ENCODE measurements around the gene SERPINA5. TPM values are rescaled to one million over a fixed set of nuclear protein-coding genes. Genes with fewer than 3 reads are reported as not detected.

SERPINA5 gene
- total and polyA plus RNA-seq, 2 of the 8 experiments (the other 6 are each of a cell fraction or from before 2014, with no cell fraction given): 1.8 to 1.9 TPM

- Histone ChIP-seq H2BK120ac (replicated peaks; ENCODE audit: low read depth, low read length) (no peak overlapping the region), H2AK5ac (ENCODE audit: low read depth, low read length) (no peak overlapping the region), H4K5ac (ENCODE audit: insufficient read length, low read depth, low read length) (no peak overlapping the region), H2BK20ac (ENCODE audit: low read length) (no peak overlapping the region), H4K20me1 (replicated peaks in 1 of 2; ENCODE audit: control insufficient read depth in 1 of 2, insufficient read depth in 2 of 2, low read length in 2 of 2) (no peaks in the 10 kb centered on the region), H4K91ac (replicated peaks; ENCODE audit: insufficient read length, low read length) (no peak overlapping the region), H4K8ac (ENCODE audit: extremely low read depth, insufficient read depth, low read length) (no peak overlapping the region), H2AFZ (ENCODE audit: low read length) (no peak overlapping the region), H2BK12ac (ENCODE audit: low read depth, low read length) (no peak overlapping the region), H3K4ac (replicated peaks; ENCODE audit: insufficient read length, low read depth, low read length) (no peak overlapping the region), H3K79me1 (ENCODE audit: low read depth, low read length) (no peaks in the 10 kb centered on the region), H3K18ac (ENCODE audit: extremely low read depth, low read length) (no peak overlapping the region), H3K27ac (ENCODE audit: low read depth, low read length) (no peak overlapping the region), H2BK5ac (ENCODE audit: low read depth, low read length) (no peak overlapping the region), H3K4me3 (ENCODE audit: extremely low read depth in 1 of 4, insufficient read depth in 2 of 4, low read depth in 3 of 4, low read length in 4 of 4) (no peak overlapping the region), H3K14ac (ENCODE audit: insufficient read length) (no peak overlapping the region), H3K9ac (replicated peaks in 1 of 4; ENCODE audit: extremely low read depth in 1 of 4, low read depth in 3 of 4, low read length in 3 of 4) (no peak overlapping the region), H3K4me1 (replicated peaks in 1 of 4; ENCODE audit: control insufficient read depth in 3 of 4, insufficient read depth in 4 of 4, low read length in 3 of 4) (peaks cover 0 to 9% (median 7%) of the 10 kb centered on the region in 4 experiments), H3K9me3 (ENCODE audit: insufficient read depth in 2 of 2, low read depth in 1 of 2, low read length in 1 of 2) (no peaks in the 10 kb centered on the region), H3K79me2 (ENCODE audit: control insufficient read depth in 1 of 2, insufficient read depth in 2 of 2, low read length in 2 of 2) (no peaks in the 10 kb centered on the region), H2BK15ac (ENCODE audit: low read length) (no peak overlapping the region), H3K27me3 (replicated peaks in 1 of 4; ENCODE audit: control insufficient read depth in 3 of 4, extremely low read depth in 1 of 4, insufficient read depth in 3 of 4, low read length in 3 of 4) (no peaks in the 10 kb centered on the region), H3K4me2 (ENCODE audit: insufficient read depth in 1 of 2, low read depth in 2 of 2, low read length in 2 of 2) (no peak overlapping the region), H3K23me2 (ENCODE audit: low read depth, low read length) (no peaks in the 10 kb centered on the region), H3K36me3 (ENCODE audit: control insufficient read depth in 2 of 4, insufficient read depth in 4 of 4, low read length in 3 of 4) (no peaks in the 10 kb centered on the region), H3K23ac (ENCODE audit: insufficient read length) (no peak overlapping the region), H3K56ac (replicated peaks; ENCODE audit: insufficient read length, low read depth, low read length) (no peak overlapping the region)
- WGBS, 2 experiments (ENCODE audit: extremely low coverage in 1 of 2, insufficient coverage in 1 of 2, insufficient read length in 1 of 2, insufficient replicate concordance in 2 of 2, low coverage in 1 of 2, low lambda C conversion rate in 2 of 2, missing lambda C conversion rate in 1 of 2): 95% methylated on average over 8 of the region's 8 CpGs; no CpG with 5 or more reads in 1 of the 2 experiments
- no peak for FAIRE-seq
- CTCF ChIA-PET (ENCODE audit: partially characterized antibody): interaction anchor here (3.1 to 5.5 kb wide), 2 partner anchors 60 to 114 kb away, joined by 15 to 53 read pairs; no protein-coding TSS in a partner anchor
- no peak for DNase-seq (ENCODE audit: low read depth in 1 of 2, low spot score in 2 of 2)
- POLR2A ChIA-PET (ENCODE audit: partially characterized antibody): no interaction called here
- TF ChIP-seq SIRT6 (IDR thresholded peaks at IDR 0.05; ENCODE audit: low read length): no peak
- TF ChIP-seq POU5F1 (IDR thresholded peaks at IDR 0.05; ENCODE audit: low read depth, low read length): no peak
- TF ChIP-seq CBX8 (IDR thresholded peaks at IDR 0.05; ENCODE audit: borderline replicate concordance, low read depth, low read length): no peak
- no peak for TF ChIP-seq RBBP5 (IDR thresholded peaks at IDR 0.05; ENCODE audit: borderline replicate concordance, low read depth, low read length)
- no peak for TF ChIP-seq JUND (IDR thresholded peaks at IDR 0.05; ENCODE audit: low read length)
- no peak for TF ChIP-seq GABPA (IDR thresholded peaks at IDR 0.05; ENCODE audit: borderline replicate concordance, insufficient read depth, low read length)
- TF ChIP-seq CHD1 (IDR thresholded peaks at IDR 0.05; ENCODE audit: low read depth, low read length): no peak
- no peak for TF ChIP-seq CBX5 (IDR thresholded peaks at IDR 0.05; ENCODE audit: low read depth, low read length)
- TF ChIP-seq TAF7 (optimal IDR thresholded peaks at IDR 0.05; ENCODE audit: borderline replicate concordance, low read depth, low read length): no peak
- TF ChIP-seq FOSL1 (IDR thresholded peaks at IDR 0.05; ENCODE audit: insufficient read depth, low read depth, low read length): no peak
Observed at GRCh38 chr14:94547151-94547680, 34.0 kb upstream of the SERPINA5 start.

Data from H1 (cell line).